ACHN (cell line): ENCODE results near the gene VPS39.
A peak's percentile ranks its signal among the peaks of the same experiment; 100 is the strongest.
"Not testable (repeated sequence)": the region's sequence is repeated elsewhere in the genome, so short reads cannot be mapped to it uniquely, and the experiment has no call there.

ENCODE experiments used
- DNase-seq: peaks from one replicate; pipeline ENCODE4 v3.0.0-alpha.2; 2015
- in situ Hi-C: cut with HindIII; loops from 2 replicates; pipeline ENCODE4 v1.10.0; 2017; ENCODE audit warnings: low sequenced_read_pairs, low pct_ligation_motif_present, low pct_unique_long_range_greater_than_20kb

VPS39 gene, protein sequence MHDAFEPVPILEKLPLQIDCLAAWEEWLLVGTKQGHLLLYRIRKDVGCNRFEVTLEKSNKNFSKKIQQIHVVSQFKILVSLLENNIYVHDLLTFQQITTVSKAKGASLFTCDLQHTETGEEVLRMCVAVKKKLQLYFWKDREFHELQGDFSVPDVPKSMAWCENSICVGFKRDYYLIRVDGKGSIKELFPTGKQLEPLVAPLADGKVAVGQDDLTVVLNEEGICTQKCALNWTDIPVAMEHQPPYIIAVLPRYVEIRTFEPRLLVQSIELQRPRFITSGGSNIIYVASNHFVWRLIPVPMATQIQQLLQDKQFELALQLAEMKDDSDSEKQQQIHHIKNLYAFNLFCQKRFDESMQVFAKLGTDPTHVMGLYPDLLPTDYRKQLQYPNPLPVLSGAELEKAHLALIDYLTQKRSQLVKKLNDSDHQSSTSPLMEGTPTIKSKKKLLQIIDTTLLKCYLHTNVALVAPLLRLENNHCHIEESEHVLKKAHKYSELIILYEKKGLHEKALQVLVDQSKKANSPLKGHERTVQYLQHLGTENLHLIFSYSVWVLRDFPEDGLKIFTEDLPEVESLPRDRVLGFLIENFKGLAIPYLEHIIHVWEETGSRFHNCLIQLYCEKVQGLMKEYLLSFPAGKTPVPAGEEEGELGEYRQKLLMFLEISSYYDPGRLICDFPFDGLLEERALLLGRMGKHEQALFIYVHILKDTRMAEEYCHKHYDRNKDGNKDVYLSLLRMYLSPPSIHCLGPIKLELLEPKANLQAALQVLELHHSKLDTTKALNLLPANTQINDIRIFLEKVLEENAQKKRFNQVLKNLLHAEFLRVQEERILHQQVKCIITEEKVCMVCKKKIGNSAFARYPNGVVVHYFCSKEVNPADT

DNA sequence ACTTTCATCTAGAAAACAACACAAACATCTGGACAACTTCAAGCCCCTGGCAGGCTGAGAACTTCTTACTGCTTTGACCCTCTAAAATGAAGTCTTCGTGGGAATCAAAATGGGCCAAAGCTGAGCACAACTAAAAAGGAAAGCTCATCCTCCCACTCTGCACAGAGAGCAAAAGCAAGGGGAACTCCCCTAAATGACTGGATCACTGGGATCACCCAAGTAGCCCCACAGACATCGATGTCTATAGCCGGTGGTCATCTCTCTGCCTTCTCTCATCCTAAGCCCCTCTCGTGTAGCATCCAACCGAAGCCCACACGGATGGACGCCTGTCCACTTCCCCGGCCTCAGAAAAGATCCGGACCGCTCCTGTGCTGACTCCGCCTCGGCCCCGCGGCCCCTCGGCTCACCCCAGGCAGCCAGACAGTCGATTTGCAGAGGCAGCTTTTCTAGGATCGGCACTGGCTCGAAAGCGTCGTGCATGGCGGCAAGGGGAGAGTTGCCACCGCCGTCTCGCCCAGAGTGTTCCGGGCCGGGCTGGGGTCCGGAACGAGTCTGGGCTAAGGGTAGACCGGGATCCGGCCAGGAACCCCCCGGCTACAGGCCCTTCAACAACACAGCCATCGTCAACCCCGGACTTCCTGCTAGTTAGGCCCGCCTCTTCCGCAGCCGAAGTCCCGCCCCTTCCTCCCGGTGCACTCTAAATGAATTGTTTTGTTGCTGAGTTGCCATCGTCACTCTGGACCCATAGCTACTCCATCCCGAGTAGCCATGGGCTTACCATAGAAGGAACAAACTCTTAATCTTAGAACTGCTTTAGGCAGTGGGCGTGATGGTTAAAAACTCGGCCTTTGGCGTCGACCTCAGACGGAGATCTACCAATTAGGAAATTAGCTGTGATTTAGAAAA lies at the start of gene VPS39:
Gene VPS39, minus strand, starts transcription at position 631 of the 906 bp plus-strand sequence. Its CDS starts 151 bp downstream, at position 480.
- in situ Hi-C loops, result no loop called here
- DNase-seq, result peak; percentile 79

DNA sequence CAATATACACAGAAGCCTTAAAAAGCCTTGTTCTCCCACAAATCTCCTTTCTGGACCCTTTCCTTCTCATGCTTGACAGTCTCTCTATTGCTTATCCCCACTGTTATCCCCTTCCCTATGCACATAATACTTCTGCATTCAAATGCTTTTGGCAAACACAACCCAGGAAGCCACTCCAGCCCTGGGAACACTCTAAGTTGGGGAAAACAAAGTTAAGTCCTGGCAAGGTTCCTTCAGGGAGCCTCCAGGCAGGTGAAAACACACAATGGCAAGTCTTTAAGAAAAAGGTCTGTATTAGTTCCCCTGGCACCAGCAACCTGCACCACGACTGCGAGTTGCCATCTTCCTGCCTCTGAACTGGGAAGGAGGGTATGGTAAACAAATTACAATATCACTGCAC lies 45.2 kb upstream of the VPS39 start:
- in situ Hi-C loops, result no loop called here
- DNase-seq, result no peak

DNA sequence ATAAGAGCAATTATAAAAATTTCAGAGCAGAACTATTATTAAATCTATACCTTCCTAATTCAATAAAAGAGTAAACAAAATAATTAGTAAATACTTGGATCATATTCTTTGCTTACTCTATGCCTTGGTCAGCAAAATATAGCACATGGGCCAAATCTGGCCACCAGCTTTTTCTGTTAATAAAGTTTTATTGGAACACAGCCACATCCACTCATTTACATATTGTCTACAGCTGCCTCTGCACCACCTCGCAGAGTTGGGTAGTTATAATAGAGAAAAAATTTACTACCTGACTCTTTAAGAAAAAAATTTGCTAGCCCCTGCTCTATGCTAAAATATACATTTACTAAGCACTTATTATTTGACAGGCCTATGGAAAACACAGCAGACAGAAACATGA lies 32.7 kb upstream of the VPS39 start:
- in situ Hi-C loops, result no loop called here

DNA sequence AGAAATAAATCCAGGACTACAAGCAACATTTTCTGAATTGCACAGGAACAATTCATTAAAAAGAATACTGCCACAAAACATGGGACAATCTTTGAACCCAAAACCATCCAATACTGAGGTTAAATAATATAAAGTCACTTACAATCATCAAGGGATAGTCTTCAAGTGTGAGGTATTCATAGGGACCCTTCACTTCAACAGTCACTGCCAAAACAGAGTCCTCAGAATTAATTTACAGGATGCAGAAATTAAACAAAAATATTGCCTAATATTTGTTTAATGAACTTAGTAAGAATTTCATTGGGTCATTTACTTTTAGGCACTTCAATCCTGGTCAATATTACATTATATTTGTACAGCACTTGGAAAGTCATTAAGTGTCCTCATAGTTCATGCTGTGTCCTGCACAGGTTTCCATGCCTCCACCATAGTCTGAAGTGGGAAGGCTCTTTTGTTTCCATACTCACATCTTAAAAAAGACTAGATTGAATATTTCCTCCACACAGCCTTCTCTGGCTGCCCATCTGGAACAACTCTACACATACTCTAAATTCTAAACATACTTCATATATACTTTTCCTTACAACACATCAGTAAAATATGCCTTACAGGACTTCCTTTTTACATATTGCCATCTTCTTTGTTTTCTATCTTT lies 31.6 kb upstream of the VPS39 start:
- no peak for DNase-seq
- in situ Hi-C loops, result no loop called here

More for the DNA sequence above, 32.7 kb upstream of the VPS39 start:
- DNase-seq, result no peak

DNA sequence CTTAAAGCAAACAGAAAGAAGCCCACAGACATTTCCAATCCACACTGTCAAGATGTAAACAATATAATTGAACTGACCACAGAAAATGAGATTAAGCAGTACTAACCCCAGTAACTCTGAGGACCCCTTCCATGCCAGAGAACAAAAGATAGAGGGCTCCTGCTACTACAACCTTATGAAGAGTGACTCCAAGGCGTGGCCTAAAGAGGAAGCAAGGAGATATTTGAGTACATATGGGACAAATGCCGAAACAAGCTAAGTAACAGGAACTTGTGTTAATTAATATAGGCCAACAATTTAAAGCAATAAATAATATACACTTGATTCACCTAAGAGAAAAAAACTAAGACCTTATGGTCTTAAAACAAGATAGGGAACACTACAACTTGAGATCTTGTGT lies 25.0 kb upstream of the VPS39 start:
- in situ Hi-C loops, result no loop called here
- no peak for DNase-seq

DNA sequence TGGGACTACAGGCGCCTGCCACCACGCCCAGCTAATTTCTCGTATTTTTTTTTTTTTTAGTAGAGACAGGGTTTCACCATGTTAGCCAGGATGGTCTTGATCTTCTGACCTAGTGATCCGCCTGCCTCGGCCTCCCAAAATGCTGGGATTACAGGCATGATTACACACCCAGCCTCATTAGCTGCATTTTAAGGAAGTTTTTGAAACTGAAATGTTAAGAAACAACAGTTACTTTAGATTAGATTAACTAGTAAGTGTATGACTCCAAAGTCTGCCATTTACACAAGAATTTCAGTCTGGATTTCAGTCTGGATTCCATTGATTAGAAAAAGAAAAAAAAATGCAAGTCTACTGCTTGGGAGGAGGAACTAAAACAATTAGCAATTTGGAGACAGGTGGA lies 24.5 kb upstream of the VPS39 start:
- in situ Hi-C loops, result no loop called here
- no peak for DNase-seq

DNA sequence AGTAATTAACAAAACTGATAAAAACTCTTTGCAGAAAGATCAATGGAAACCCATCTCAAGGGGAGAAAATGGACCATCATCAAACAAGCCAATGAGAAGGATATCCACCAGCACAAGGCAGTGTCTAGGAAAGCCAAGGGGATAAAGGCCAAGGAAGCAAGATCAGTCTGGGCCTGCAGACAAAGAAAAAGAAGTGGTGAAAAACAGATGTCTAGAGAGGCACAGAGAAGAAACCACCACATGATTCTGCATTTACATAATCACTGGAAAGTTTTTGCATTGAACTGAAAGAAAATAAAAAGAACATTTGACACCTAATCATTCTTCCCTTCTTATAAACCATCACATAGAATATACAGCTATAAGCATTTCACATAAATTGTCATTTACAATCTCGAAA lies 23.0 kb upstream of the VPS39 start:
- in situ Hi-C loops, result no loop called here

DNA sequence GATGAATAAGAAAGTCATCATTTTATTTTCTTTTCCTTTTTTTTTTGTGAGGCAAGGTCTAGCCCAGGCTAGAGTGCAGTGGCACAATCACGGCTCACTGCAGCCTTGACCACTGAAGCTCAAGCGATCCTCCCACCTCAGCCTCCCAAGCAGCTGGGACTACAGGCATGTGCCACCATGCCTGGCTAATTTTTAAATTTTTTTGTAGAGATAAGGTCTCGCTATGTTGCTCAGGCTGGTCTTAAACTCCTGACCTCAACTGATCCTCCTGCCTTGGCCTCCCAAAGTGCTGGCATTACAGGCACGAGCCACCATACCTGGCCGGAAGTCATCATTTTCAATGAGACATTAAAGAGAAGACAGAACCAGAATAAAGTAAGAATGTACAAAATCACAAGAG lies 20.9 kb upstream of the VPS39 start:
- DNase-seq, in situ Hi-C loops: not testable (repeated sequence)

More for the DNA sequence above, 23.0 kb upstream of the VPS39 start:
- no peak for DNase-seq

DNA sequence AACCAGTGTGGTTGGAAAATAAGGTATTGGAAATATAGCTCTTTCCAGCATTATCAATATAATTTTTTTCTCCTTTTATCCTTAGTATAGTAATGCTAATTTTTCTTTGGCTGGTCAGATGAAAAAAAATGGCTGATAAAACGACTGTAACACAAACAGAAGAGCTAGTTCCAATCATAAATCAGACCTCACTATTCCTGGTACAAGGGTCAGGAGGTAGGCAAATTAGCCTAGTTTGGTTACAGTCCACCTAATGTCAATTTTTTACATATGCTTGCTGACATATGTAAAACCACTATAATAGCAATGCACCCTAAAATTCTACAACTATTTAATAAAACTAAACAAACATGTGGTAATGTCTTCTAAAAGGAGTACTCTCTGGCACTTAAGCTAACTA lies 19.9 kb upstream of the VPS39 start:
- in situ Hi-C loops, result no loop called here
- DNase-seq, result no peak

DNA sequence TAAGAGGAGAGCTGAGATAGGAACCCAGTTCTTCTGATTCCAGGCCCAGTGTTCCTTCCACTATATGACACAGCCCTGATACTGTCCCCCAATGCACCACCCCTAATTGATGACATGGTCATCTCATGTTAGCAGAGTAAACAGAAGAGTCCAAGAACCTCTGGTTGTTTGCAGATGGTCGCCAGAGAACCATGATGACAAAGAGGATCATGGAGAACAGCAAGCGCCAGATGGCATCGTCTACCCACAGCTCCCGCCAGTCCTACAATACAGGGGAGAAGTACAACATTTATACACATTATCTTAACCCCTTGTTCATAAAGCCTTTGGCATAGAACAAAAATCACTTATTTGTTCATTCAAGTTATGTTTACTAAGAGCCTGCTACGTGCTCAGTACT lies 18.5 kb upstream of the VPS39 start:
- in situ Hi-C loops, result no loop called here

DNA sequence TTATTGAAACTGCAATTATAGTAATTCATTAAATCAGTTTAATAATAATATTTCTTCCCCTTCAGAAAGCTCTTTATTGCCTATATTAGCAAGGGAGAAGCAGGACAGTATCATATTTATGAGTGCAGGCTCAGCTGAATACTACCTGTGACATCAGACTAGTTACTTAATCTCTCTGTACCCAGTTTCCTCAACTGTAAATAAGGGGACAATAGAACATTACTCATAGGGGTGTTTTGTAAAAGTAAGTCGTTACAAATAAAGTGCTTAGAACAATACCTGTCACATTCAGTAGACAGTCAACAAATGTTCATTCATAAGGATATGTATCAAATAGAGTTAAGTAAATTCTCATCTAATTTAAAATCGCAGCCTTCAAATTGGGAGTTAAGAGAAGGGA lies 12.1 kb upstream of the VPS39 start:
- DNase-seq, result no peak
- in situ Hi-C loops, result no loop called here

More for the DNA sequence above, 18.5 kb upstream of the VPS39 start:
- DNase-seq, result no peak

DNA sequence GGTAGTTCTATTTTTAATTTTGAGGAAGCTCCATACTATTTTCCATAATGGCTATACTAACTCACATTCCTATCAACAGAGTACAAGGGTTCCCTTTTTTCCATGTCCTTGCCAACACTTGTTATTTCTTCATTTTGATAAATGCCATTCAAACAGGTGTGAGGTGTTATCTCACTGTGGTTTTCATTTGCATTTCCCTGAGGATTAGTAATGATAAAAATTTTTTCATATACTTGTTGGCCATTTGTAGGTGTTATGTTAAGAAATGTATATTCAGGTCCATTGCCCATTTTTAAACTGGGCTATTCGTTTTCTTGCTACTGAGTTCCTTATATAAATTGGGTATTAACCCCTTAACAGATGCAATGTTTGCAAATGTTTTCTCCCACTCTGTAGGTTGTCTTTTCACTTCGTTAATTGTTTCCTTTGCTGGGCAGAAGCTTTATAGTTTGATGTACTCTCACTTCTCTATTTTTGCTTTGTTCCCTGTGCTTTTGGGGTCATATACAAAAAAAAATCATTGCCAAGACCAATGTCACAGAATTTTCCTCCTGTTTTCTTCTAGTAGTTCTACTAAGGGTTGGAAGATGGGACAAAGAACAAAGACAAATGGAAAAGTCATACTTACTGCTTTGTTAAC lies 11.0 kb upstream of the VPS39 start:
- in situ Hi-C loops, result no loop called here
- no peak for DNase-seq

DNA sequence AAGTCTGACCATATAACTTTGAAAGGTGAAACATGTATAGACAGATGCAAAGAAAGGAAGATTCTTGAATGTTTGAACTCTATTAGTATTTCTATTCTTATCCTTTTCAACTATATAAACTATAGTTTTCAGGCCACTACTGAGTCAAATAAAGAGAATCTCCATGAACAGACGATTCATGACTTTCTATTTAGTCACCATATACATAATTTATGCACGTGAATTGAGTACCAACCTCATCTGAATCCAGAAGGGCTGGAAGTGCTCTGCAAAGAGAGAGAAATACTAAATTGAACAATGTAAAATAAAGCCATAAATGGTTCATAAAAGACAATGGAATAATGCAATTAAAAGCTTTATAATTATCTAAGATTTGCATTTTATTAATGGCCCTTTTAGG lies 9.5 kb upstream of the VPS39 start:
- in situ Hi-C loops, result no loop called here
- no peak for DNase-seq

DNA sequence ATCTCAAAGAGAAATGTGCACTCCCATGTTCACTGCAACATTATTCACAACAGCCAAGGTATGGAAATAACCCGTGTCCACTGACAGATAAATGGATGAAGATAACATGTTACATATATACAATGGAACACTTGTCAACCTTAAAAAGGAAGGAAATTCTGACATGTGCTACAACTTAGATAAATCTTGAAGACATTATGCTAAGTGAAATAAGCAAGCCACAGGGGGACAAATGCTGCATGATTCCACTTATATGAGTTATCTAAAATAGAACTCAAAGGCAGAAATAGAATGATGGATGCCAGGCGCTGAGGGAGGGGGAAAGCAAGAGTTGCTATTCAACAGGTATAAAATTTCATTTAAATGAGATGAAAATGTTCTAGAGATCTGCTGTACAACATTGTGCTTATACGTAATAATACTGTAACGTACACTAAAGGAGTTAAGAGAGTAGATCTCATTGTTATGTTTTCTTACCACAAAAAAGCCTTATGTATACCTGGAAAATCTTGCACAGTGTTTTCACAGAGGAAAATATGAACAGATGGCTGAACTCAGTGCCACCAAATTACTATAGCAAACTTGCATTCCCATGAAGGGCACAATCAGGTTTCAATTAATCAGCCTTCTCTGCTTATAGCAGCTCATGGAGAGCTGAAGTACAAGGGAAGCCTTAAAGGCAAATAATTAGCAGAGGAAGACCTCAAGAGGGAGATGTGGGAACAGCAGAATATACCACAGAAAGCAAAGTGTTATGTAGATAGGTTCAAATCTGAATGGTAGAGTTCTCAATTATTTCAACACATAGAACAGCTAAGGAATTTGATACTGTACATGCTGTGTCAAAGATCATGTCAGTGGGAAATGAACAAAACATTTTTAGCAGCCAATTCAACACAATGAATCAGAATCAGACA lies 8.1 kb upstream of the VPS39 start:
- in situ Hi-C loops, result no loop called here
- DNase-seq, result no peak

DNA sequence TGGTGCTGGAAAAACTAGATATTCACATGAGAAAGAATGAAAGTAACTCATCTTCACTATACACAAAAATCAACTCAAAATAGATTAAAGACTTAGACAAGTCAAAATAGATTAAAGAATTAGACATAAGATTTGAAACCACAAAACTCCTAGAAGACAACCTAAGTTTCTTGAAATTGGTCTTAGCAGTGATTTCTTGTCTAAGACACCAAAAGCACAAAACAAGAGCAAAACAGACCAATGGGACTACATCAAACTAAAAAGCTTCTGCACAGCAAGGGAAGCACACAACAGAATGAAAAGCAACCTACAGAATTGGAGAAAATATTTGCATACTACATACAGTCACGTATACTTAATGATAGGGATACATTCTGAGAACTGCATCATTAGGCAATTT lies 6.5 kb upstream of the VPS39 start:
- no peak for DNase-seq
- in situ Hi-C loops, result no loop called here

DNA sequence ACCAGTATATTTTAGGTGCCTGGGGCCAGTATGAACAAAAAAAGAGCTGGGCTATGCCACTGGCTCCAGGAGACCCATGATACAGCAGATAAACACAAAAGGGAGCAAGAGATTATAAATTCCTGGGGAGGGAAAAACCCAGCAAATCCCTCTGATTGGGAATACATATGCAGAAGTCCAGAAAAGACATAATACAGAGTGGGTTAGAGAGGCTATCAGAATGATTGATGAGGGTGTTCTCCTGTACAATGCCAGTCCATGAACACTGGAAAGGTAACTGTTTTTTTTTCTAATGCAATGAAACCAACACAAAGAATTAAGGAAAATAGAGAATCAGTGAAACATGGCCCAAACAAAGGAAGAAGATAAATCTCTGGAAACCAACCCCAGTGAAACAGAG lies 5.4 kb upstream of the VPS39 start:
- in situ Hi-C loops, result no loop called here
- DNase-seq, result no peak

DNA sequence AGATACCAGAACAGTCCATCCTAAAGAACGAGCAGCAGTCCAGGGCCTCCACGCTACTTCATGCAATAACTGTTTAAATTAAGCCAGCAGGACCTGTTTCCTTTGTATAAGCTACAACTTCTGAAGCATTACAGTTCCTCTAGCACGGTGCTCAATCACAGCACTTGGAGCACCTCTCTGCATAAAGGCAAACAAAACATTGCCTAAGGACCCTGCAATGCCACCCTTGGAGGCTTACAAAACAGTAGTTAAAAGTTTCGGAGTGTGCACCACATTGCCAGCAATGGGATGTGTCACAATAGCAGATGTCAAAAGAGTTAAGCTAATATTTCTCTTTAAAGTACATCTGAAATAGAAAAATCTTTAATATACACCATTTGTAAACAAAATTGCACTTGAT lies 2.6 kb upstream of the VPS39 start:
- DNase-seq, result no peak
- in situ Hi-C loops, result no loop called here
